ENCODE data around the gene LRP1B.

LRP1B gene

DNA sequence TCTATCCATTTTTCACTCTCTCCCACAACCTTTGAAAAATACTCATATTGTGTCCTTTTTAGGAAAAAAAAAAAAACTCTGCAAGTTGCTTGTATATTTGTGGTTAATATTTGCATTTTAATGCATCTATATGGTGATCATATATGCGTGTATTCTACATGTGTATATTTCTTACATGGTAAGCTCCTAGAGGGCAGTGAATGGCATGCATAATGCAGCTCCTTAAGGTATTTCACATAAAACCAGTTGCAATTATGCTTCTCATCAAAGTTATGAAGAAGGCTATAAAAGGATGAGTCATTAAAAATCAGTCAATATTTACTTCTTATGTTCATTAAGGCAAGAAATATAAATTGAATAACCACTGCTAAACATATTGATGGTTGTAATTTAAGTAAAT is 100.8 kb downstream of the LRP1B start:
- Histone ChIP-seq H3K4me2 (ENCODE audit: low read length) (no peak overlapping the region), H4K20me1 (ENCODE audit: control insufficient read depth, insufficient read depth, low read depth, low read length) (no peaks in the 10 kb centered on the region), H3K9me3 (ENCODE audit: control insufficient read depth, insufficient read depth, low read length) (no peaks in the 10 kb centered on the region), H3K4me3 (ENCODE audit: low read length) (no peak overlapping the region), H3K4me1 (ENCODE audit: control insufficient read depth, low read length) (no peaks in the 10 kb centered on the region), H3K27ac (ENCODE audit: low read depth, low read length) (no peak overlapping the region), H3K9me2 (replicated peaks; ENCODE audit: control insufficient read depth, low read length) (no peaks in the 10 kb centered on the region), H3K27me3 (ENCODE audit: control insufficient read depth, low read length) (no peaks in the 10 kb centered on the region), H3K79me2 (ENCODE audit: control insufficient read depth, low read length) (no peaks in the 10 kb centered on the region), H3F3A (ENCODE audit: control insufficient read depth, insufficient read depth) (no peaks in the 10 kb centered on the region), H3K36me3 (ENCODE audit: control insufficient read depth, low read length) (no peaks in the 10 kb centered on the region)
- TF ChIP-seq CTCF (IDR thresholded peaks at IDR 0.05; ENCODE audit: low read depth, low read length, poor library complexity, severe bottlenecking): no peak
- TF ChIP-seq EZH2phosphoT487 (IDR thresholded peaks at IDR 0.05; ENCODE audit: borderline replicate concordance, low read length): no peak

DNA sequence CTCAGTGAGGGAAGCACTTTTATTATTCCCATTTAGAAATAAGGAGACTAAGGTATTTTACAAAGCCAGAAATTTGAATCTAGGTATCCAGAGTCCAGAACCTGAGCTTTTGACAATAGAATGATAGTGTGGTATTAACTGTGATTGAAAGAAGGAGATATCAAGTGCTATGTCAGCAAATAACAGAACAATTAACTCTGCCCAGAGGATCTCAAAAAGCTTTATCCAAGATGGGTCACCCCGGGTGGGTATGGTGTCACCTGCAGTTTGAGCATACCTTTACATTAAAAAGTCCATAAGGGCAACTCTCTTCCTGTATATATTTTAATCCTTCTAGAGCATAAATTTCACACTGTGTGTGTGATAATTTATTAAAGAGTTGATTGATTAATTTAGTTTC is 105.4 kb downstream of the LRP1B start:
- Histone ChIP-seq H3K36me3 (ENCODE audit: control insufficient read depth, low read length) (no peaks in the 10 kb centered on the region), H3F3A (ENCODE audit: control insufficient read depth, insufficient read depth) (no peaks in the 10 kb centered on the region), H3K79me2 (ENCODE audit: control insufficient read depth, low read length) (no peaks in the 10 kb centered on the region), H3K4me1 (ENCODE audit: control insufficient read depth, low read length) (no peaks in the 10 kb centered on the region), H4K20me1 (ENCODE audit: control insufficient read depth, insufficient read depth, low read depth, low read length) (no peaks in the 10 kb centered on the region), H3K9me3 (ENCODE audit: control insufficient read depth, insufficient read depth, low read length) (no peaks in the 10 kb centered on the region), H3K27ac (ENCODE audit: low read depth, low read length) (no peak overlapping the region), H3K9me2 (replicated peaks; ENCODE audit: control insufficient read depth, low read length) (no peaks in the 10 kb centered on the region), H3K27me3 (ENCODE audit: control insufficient read depth, low read length) (no peaks in the 10 kb centered on the region), H3K4me3 (ENCODE audit: low read length) (no peak overlapping the region), H3K4me2 (ENCODE audit: low read length) (no peak overlapping the region)
- TF ChIP-seq CTCF (IDR thresholded peaks at IDR 0.05; ENCODE audit: low read depth, low read length, poor library complexity, severe bottlenecking): no peak
- TF ChIP-seq EZH2phosphoT487 (IDR thresholded peaks at IDR 0.05; ENCODE audit: borderline replicate concordance, low read length): no peak

DNA sequence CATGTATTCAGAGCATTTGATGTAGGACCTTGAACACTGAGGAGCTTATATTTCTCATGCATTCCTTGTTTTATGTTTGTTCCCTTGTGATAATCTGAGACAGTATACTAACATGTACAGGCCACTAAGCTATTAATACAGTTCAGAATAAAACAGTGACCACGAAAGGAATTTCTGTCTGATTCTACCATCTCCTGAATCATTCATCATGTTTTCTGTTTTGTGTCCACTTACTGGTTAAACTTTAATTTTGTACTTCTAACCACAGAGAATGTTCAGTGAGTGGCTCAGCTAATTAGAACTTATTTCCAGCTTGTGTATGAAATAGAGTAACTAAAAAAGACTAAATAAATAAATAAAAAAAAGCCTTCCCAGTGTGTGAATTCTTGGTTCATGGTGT is 110.4 kb downstream of the LRP1B start:
- Histone ChIP-seq H3K27me3 (ENCODE audit: control insufficient read depth, low read length) (no peaks in the 10 kb centered on the region), H3K79me2 (ENCODE audit: control insufficient read depth, low read length) (no peaks in the 10 kb centered on the region)
- TF ChIP-seq EZH2phosphoT487 (IDR thresholded peaks at IDR 0.05; ENCODE audit: borderline replicate concordance, low read length) (no peak), CTCF (IDR thresholded peaks at IDR 0.05; ENCODE audit: low read depth, low read length, poor library complexity, severe bottlenecking) (no peak)

DNA sequence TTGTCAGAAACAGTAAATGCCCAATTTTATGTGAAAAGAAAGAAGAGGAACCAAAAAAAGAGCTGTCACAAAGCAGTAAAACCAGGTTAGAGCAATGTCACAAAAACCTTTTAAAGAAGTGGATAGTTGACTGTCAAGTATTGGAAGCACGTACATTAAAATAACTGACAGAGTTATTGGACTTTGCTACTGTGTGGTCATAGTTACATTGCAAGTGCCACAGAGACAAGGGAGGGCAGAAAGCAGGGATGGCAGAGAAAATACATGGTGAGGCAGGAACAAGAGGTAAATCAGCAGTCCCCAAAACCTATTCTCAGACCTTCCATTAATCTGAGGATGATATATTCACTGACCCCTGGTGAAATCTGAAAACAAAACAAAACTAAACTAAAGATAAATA is 116.3 kb downstream of the LRP1B start:
- Histone ChIP-seq H4K20me1 (ENCODE audit: control insufficient read depth, insufficient read depth, low read depth, low read length) (no peaks in the 10 kb centered on the region), H3K79me2 (ENCODE audit: control insufficient read depth, low read length) (no peaks in the 10 kb centered on the region), H3K27me3 (ENCODE audit: control insufficient read depth, low read length) (no peaks in the 10 kb centered on the region), H3K4me3 (ENCODE audit: low read length) (no peak overlapping the region), H3K4me2 (ENCODE audit: low read length) (no peak overlapping the region), H3K36me3 (ENCODE audit: control insufficient read depth, low read length) (no peaks in the 10 kb centered on the region), H3K27ac (ENCODE audit: low read depth, low read length) (no peak overlapping the region), H3K9me2 (replicated peaks; ENCODE audit: control insufficient read depth, low read length) (no peaks in the 10 kb centered on the region), H3K9me3 (ENCODE audit: control insufficient read depth, insufficient read depth, low read length) (no peaks in the 10 kb centered on the region), H3K4me1 (ENCODE audit: control insufficient read depth, low read length) (no peaks in the 10 kb centered on the region), H3F3A (ENCODE audit: control insufficient read depth, insufficient read depth) (no peaks in the 10 kb centered on the region)
- TF ChIP-seq EZH2phosphoT487 (IDR thresholded peaks at IDR 0.05; ENCODE audit: borderline replicate concordance, low read length): no peak
- no peak for TF ChIP-seq CTCF (IDR thresholded peaks at IDR 0.05; ENCODE audit: low read depth, low read length, poor library complexity, severe bottlenecking)

More for the DNA sequence above, 110.4 kb downstream of the LRP1B start:
- Histone ChIP-seq H4K20me1 (ENCODE audit: control insufficient read depth, insufficient read depth, low read depth, low read length) (no peaks in the 10 kb centered on the region), H3K36me3 (ENCODE audit: control insufficient read depth, low read length) (no peaks in the 10 kb centered on the region), H3K27ac (ENCODE audit: low read depth, low read length) (no peak overlapping the region), H3K4me2 (ENCODE audit: low read length) (no peak overlapping the region), H3K4me3 (ENCODE audit: low read length) (no peak overlapping the region), H3K9me3 (ENCODE audit: control insufficient read depth, insufficient read depth, low read length) (no peaks in the 10 kb centered on the region), H3K9me2 (replicated peaks; ENCODE audit: control insufficient read depth, low read length) (no peaks in the 10 kb centered on the region), H3F3A (ENCODE audit: control insufficient read depth, insufficient read depth) (no peaks in the 10 kb centered on the region), H3K4me1 (ENCODE audit: control insufficient read depth, low read length) (no peaks in the 10 kb centered on the region)
